T-helper 1 cell treated with Interleukin-12 subunit alpha and Interleukin-12 subunit beta and Interleukin-4 antibody, amounts not matched to agents 30 μg/mL and 1 μg/mL, for 36 hours (primary cell): ENCODE data around the gene CNNM3.

Experiments
- H3K27ac Mint-ChIP-seq: one replicate; pipeline ENCODE4 v1.8.0; 2021; ENCODE audit warnings: mild to moderate bottlenecking, mixed read lengths
- H3K27me3 Mint-ChIP-seq: one replicate; pipeline ENCODE4 v1.8.0; 2021; ENCODE audit warnings: low read depth, mixed read lengths
- H3K36me3 Mint-ChIP-seq: one replicate; pipeline ENCODE4 v1.8.0; 2021; ENCODE audit warnings: low read depth, mixed read lengths
- H3K4me1 Mint-ChIP-seq: one replicate; pipeline ENCODE4 v1.8.0; 2021; ENCODE audit warnings: low read depth, mixed read lengths
- H3K4me3 Mint-ChIP-seq: one replicate; pipeline ENCODE4 v1.8.0; 2021; ENCODE audit warnings: mild to moderate bottlenecking, moderate library complexity, mixed read lengths
- H3K9me3 Mint-ChIP-seq: one replicate; pipeline ENCODE4 v1.8.0; 2021; ENCODE audit warnings: mixed read lengths

CNNM3 gene

GRCh38 chr2:96806468-96807126 is 9.5 kb upstream of the CNNM3 start:
- H3K4me3 Mint-ChIP-seq = peak overlapping the region; percentile 70
- peak overlapping the region; percentile 90 for H3K27ac Mint-ChIP-seq
- H3K4me1 Mint-ChIP-seq = peaks cover 12% of the 10 kb centered on the region
- H3K27me3 Mint-ChIP-seq = no peaks in the 10 kb centered on the region
- no peaks in the 10 kb centered on the region for H3K9me3 Mint-ChIP-seq
- peaks cover 5% of the 10 kb centered on the region for H3K36me3 Mint-ChIP-seq

DNA sequence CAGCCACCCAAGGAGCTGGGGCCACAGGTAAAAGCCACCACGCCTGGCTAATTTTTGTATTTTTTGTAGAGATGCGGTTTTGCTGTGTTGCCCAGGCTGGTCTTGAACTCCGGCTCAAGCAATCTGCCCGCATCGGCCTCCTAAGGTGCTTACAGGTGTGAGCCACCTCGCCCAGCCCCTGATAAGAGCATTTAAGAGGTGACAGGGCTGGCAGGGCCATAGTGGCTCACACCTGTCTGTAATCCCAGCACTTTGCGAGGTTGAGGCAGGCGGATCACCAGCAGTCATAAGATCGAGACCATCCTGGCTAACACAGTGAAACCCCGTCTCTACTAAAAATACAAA is 9.0 kb upstream of the CNNM3 start:
- peak overlapping the region; percentile 90 for H3K27ac Mint-ChIP-seq
- H3K9me3 Mint-ChIP-seq = no peaks in the 10 kb centered on the region
- peaks cover 5% of the 10 kb centered on the region for H3K36me3 Mint-ChIP-seq
- no peaks in the 10 kb centered on the region for H3K27me3 Mint-ChIP-seq
- peaks cover 12% of the 10 kb centered on the region for H3K4me1 Mint-ChIP-seq
- H3K4me3 Mint-ChIP-seq = peak overlapping the region; percentile 70

GRCh38 chr2:96808176-96808837 is 7.8 kb upstream of the CNNM3 start:
- H3K27me3 Mint-ChIP-seq = no peaks in the 10 kb centered on the region

DNA sequence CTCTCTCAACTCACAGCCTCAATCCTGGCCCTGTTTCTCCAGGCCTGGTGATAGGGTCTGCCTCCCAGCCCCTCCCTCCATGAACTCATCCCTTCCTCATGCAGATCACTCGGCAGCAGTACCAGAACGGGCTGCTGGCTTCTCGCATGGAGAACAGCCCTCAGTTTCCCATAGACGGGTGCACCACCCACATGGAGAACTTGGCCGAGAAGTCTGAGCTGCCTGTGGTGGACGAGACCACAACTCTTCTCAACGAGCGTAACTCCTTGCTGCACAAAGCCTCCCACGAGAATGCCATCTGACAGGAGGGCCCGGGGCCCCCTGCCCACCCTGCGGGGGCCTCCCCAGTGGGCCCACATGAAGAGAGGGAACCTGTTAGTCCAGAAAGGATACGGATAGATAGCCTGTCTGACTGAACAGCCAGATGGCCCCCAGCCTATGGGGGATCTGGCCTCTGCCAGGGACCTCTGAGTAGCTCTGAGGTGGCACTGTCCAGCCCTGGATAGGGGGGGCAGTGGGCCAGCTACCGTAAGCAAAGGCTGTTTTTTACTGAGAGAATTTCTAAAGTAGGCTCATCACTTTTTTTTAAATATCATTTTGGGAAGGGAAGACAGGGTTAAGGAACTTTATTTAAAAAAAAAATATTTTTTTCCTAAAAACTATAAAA is 6.7 kb upstream of the CNNM3 start:
- peaks cover 5% of the 10 kb centered on the region for H3K36me3 Mint-ChIP-seq
- no peak overlapping the region for H3K4me3 Mint-ChIP-seq
- H3K27ac Mint-ChIP-seq = peak overlapping the region; percentile 57
- no peaks in the 10 kb centered on the region for H3K27me3 Mint-ChIP-seq
- no peaks in the 10 kb centered on the region for H3K9me3 Mint-ChIP-seq
- H3K4me1 Mint-ChIP-seq = peaks cover 22% of the 10 kb centered on the region

More at GRCh38 chr2:96808176-96808837, 7.8 kb upstream of the CNNM3 start:
- peak overlapping the region; percentile 34 for H3K27ac Mint-ChIP-seq
- H3K4me3 Mint-ChIP-seq = no peak overlapping the region
- H3K9me3 Mint-ChIP-seq = no peaks in the 10 kb centered on the region
- H3K4me1 Mint-ChIP-seq = peaks cover 20% of the 10 kb centered on the region
- peaks cover 5% of the 10 kb centered on the region for H3K36me3 Mint-ChIP-seq

DNA sequence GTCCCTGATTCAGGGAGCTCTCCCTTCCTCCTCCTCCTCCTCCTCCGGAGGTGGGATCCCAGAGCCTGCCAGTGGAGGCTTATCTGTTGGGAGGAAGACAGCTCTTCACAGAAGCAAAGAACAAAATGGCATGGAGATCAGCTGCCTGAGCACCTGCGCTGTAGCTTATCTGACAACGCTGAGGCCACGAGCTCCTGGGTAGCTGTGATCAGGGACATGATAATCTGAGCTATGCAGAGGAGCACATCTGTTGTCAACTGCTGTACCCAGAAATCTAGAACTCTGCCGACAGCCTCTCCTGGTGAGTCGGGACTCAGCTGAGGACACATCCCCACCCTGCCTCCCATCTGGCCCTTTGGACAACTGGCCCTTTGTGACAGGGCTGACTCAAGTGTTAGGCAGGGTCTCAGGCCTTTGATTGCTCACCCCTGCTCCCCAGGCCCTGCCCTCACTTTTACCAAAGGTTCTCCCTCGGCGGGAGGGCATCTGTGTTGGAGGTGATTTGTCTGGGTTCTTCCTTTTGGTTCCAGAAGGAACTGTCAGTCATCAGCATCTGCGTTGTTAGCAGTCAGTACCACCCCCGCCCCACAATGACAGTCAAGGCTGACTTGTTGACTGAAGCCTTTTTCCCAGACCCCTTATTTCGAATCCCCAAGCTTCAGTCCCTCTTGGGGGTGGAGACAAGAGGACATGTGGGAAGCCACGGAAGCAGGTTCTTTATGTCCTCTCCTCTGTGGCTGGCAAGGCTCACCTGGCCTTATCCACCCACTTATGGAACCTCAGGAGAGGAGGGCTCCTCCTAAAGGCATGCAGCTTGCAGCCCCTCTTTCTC is 5.9 kb upstream of the CNNM3 start:
- H3K4me1 Mint-ChIP-seq = peaks cover 26% of the 10 kb centered on the region
- peaks cover 5% of the 10 kb centered on the region for H3K36me3 Mint-ChIP-seq
- H3K27ac Mint-ChIP-seq = no peak overlapping the region
- H3K27me3 Mint-ChIP-seq = no peaks in the 10 kb centered on the region
- no peaks in the 10 kb centered on the region for H3K9me3 Mint-ChIP-seq
- H3K4me3 Mint-ChIP-seq = no peak overlapping the region

DNA sequence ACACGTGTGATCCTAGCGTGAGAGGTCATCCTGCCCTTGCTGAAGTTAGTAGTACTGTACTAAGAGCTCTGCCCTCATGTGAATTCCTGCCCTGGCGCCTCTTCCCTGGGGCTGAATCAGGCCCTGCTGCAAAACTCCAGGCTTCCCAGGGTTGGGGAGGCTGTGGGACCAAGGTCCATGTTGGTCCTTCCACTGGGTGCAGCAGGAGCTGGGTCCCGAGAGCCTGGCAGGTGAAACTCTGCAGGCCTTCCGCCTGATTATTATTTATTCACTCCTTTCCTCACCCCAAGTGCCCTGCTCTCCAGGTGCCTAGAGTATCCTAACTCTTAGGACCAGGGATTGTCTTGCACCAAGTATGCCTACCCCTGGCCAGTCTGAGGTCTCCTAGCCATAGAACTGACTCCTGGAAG is 5.3 kb upstream of the CNNM3 start:
- H3K27ac Mint-ChIP-seq = no peak overlapping the region
- H3K4me3 Mint-ChIP-seq = no peak overlapping the region
- H3K27me3 Mint-ChIP-seq = no peaks in the 10 kb centered on the region
- H3K36me3 Mint-ChIP-seq = peaks cover 5% of the 10 kb centered on the region
- no peaks in the 10 kb centered on the region for H3K9me3 Mint-ChIP-seq
- H3K4me1 Mint-ChIP-seq = peaks cover 30% of the 10 kb centered on the region

DNA sequence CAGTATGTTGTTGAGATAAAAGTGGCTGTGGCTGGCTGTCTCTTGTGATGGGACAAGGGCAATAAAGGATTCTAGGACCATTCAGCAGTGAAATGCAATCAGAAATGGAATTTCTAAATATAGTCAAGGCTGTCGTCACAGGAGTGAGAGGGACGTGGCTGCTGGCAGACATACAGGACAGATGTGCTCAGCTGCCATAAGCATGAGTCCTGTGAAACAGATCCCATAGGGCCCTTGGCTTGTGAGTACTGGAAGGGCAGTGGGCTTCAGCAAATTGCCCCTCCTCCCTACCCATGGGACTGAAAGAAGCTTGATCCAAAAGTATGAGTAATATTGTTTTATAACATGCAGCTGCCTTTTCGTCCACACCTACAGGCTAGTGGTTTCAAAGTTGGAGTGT is 4.2 kb upstream of the CNNM3 start:
- no peaks in the 10 kb centered on the region for H3K9me3 Mint-ChIP-seq
- peaks cover 2% of the 10 kb centered on the region for H3K36me3 Mint-ChIP-seq
- no peak overlapping the region for H3K27ac Mint-ChIP-seq
- no peaks in the 10 kb centered on the region for H3K27me3 Mint-ChIP-seq
- no peak overlapping the region for H3K4me3 Mint-ChIP-seq
- H3K4me1 Mint-ChIP-seq = peaks cover 23% of the 10 kb centered on the region

GRCh38 chr2:96813656-96814055 is 2.4 kb upstream of the CNNM3 start:
- H3K4me3 Mint-ChIP-seq = no peak overlapping the region
- peaks cover 33% of the 10 kb centered on the region for H3K4me1 Mint-ChIP-seq
- peaks cover 8% of the 10 kb centered on the region for H3K36me3 Mint-ChIP-seq
- H3K9me3 Mint-ChIP-seq = no peaks in the 10 kb centered on the region
- H3K27me3 Mint-ChIP-seq = no peaks in the 10 kb centered on the region
- no peak overlapping the region for H3K27ac Mint-ChIP-seq

- H3K27ac Mint-ChIP-seq = peak overlapping the region; percentile 67
- peaks cover 49% of the 10 kb centered on the region for H3K4me1 Mint-ChIP-seq
- H3K27me3 Mint-ChIP-seq = no peaks in the 10 kb centered on the region
- H3K9me3 Mint-ChIP-seq = no peaks in the 10 kb centered on the region
- H3K4me3 Mint-ChIP-seq = peak overlapping the region; percentile 84
- H3K36me3 Mint-ChIP-seq = peaks cover 17% of the 10 kb centered on the region
These were observed 542 bp upstream of the CNNM3 start for GRCh38 chr2:96815326-96816126.

DNA sequence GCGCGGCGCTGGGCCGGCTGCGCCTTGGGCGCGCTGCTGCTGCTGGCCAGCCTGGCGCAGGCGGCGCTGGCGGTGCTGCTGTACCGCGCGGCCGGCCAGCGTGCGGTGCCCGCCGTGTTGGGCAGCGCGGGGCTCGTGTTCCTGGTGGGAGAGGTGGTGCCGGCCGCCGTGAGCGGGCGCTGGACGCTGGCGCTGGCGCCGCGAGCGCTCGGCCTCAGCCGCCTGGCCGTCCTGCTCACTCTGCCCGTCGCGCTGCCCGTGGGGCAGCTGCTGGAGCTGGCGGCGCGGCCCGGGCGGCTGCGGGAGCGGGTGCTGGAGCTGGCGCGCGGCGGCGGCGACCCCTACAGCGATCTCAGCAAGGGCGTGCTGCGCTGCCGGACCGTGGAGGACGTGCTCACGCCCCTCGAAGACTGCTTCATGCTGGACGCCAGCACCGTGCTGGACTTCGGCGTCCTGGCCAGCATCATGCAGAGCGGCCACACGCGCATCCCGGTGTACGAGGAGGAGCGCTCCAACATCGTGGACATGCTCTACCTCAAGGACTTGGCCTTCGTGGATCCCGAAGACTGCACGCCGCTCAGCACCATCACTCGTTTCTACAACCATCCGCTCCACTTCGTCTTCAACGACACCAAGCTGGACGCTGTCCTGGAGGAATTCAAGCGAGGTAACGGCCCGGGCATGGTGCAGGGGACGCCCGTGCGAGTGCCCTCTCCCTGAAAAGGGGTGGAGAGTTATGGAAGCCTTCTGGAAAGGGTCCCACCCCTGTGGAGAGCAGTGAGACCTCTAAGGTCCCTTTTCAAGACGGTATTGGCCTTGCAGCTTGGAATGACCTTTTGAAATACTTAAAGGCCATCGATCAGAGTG is 1.0 kb downstream of the CNNM3 start:
- Mint-ChIP-seq H3K4me1 (peaks cover 57% of the 10 kb centered on the region), H3K27me3 (no peaks in the 10 kb centered on the region), H3K9me3 (no peaks in the 10 kb centered on the region), H3K36me3 (peaks cover 18% of the 10 kb centered on the region), H3K27ac (no peak overlapping the region), H3K4me3 (peak overlapping the region; percentile 83)

DNA sequence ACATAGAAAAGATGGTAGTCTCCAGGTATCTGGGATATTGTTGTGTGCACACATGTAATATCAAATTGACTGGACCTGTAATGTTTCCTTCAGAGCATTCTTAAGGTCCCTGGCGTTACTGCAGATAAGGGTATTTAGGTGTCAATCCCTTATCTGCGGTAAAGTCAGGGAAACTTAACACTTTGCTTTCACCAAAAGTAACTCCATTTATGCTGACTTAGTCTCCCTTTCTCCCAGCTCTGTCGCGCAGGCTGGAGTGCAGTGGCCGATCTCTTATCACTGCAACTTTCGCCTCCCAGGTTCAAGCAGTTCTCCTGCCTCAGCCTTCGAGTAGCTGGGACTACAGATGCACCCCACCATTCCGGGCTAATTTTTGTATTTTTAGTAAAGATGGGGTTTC is 1.8 kb downstream of the CNNM3 start:
- peaks cover 50% of the 10 kb centered on the region for H3K4me1 Mint-ChIP-seq
- no peaks in the 10 kb centered on the region for H3K27me3 Mint-ChIP-seq
- H3K9me3 Mint-ChIP-seq = no peaks in the 10 kb centered on the region
- peaks cover 18% of the 10 kb centered on the region for H3K36me3 Mint-ChIP-seq
- peak overlapping the region; percentile 83 for H3K4me3 Mint-ChIP-seq
- peak overlapping the region; percentile 41 for H3K27ac Mint-ChIP-seq

DNA sequence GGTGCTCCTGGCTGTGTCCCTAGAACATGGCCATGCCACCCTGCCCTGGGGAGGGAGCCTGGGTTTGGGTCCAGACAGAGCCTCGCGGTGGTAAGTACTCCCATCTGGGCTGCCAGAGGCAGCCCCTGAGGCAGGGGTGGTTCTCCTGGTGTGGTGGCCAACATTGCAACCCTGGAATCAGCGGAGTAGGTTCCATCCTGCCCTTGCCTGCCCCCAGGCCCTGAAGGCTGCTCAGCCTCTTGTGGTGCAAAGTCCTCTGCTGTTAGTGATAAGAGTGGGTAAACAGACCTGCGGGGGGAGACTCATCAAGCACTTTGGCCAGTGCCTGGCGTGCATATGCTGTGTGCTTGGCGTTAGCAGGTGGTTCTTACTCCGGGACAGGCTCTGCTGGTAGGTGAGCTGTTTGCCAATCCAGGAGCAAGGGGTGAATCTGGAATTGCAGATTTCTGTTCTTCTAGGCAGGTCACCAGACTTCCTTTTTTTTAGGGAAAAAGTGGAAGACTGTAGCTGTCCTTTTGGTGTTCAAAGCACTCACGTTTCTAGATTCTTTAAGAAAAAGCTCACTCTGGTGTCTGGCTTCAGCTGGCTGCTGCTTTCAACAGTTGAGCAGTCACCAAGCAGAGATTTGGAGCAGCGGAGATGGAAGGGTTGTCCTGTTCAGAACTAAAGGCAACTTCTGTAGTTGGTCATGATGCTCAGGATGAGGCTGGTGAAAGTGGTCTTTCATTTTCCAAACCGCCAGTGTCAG is 3.2 kb downstream of the CNNM3 start:
- no peaks in the 10 kb centered on the region for H3K27me3 Mint-ChIP-seq
- H3K4me1 Mint-ChIP-seq = peaks cover 47% of the 10 kb centered on the region
- H3K9me3 Mint-ChIP-seq = no peaks in the 10 kb centered on the region
- H3K4me3 Mint-ChIP-seq = no peak overlapping the region
- H3K36me3 Mint-ChIP-seq = peaks cover 20% of the 10 kb centered on the region
- H3K27ac Mint-ChIP-seq = no peak overlapping the region
